K562 (cell line): ENCODE measurements around the gene MARCHF5. TPM values are rescaled to one million over a fixed set of nuclear protein-coding genes. Genes with fewer than 3 reads are reported as not detected.

ENCODE experiments used
- ATAC-seq: fragments of 200-7000 bp; cut with Tn5 transposase; 3 replicates; pipeline ENCODE4 v1.9.1; 2020; ENCODE audit warnings: moderate library complexity
- BruUV-seq: library from RNA; stranded (reverse); fragments of 400-500 nt; replicated peaks from 2 replicates; lab custom pipeline; 2021; lab: Mats Ljungman, UMichigan
- CTCF ChIA-PET: fragments of 300-600 bp; formaldehyde crosslinking; extraction: SDS; loops from one replicate; lab custom pipeline; 2021; ENCODE audit warnings: low intra/inter-chr PET ratio; lab: Yijun Ruan, JAX
- POLR2A ChIA-PET: fragments of 300-600, 350-650 bp; sonication (Branson Sonifier 250); formaldehyde crosslinking; extraction: SDS; loops from one replicate; lab custom pipeline; 2021; ENCODE audit warnings: antibody characterized with exemption, inconsistent platforms; lab: Yijun Ruan, JAX
- DNase-seq, 4 experiments: peaks; one replicate each; pipeline versions ENCODE4 v3.0.0 to v3.0.0-alpha.2; 2011 to 2018; ENCODE audit warnings: low spot score in 3 of 4, mixed read lengths in 3 of 4; ENCODE audit errors: extremely low read depth in 1 of 4
- FAIRE-seq: peaks from 2 replicates; lab custom pipeline; 2011; peaks lifted over from hg19 to GRCh38; lab: Jason Lieb, UNC
- H2AFZ ChIP-seq: 2 replicates; pipeline ENCODE4 v1.6.0; 2011; ENCODE audit warnings: low read depth, low read length, control low read depth, inconsistent platforms
- H3K27ac ChIP-seq: fragments of 200-600 bp; 3 replicates; pipeline ENCODE4 v1.8.0; 2011; ENCODE audit warnings: low read depth, mild to moderate bottlenecking, control low read depth, inconsistent platforms, low read length, moderate library complexity, mixed read lengths; ENCODE audit errors: extremely low read depth
- H3K27me3 ChIP-seq, 2 experiments: fragments of 300-600 bp in 1 of 2; 2 replicates in 1 of 2; 3 replicates in 1 of 2; pipeline versions ENCODE4 v1.6.0 to v1.8.0; 2011; ENCODE audit warnings: inconsistent platforms in 2 of 2, low read length in 2 of 2, mild to moderate bottlenecking in 1 of 2, mixed read lengths in 1 of 2, moderate library complexity in 1 of 2; ENCODE audit not compliant: control insufficient read depth in 2 of 2, insufficient read depth in 2 of 2
- H3K36me3 ChIP-seq: fragments of 300-600 bp; 3 replicates; pipeline ENCODE4 v1.8.0; 2011; ENCODE audit warnings: mild to moderate bottlenecking, low read length, inconsistent platforms; ENCODE audit not compliant: control insufficient read depth, insufficient read depth
- H3K4me1 ChIP-seq, 2 experiments: fragments of 200-600 bp in 1 of 2; replicated peaks in 1 of 2; 2 replicates in 1 of 2; 3 replicates in 1 of 2; pipeline versions ENCODE4 v1.5.1 to v1.8.0; 2011; ENCODE audit warnings: inconsistent platforms in 2 of 2, low read length in 2 of 2, mild to moderate bottlenecking in 1 of 2, mixed read lengths in 1 of 2, moderate library complexity in 1 of 2; ENCODE audit not compliant: control insufficient read depth in 2 of 2, insufficient read depth in 2 of 2
- H3K4me2 ChIP-seq: 2 replicates; pipeline ENCODE4 v1.6.1; 2011; ENCODE audit warnings: low read length, control low read depth, inconsistent platforms, mixed read lengths; ENCODE audit not compliant: insufficient read depth
- H3K4me3 ChIP-seq: fragments of 200-600 bp; sonication (generic), shearing (Covaris generic); 2 replicates; pipeline ENCODE4 v1.5.1; 2016; ENCODE audit warnings: control low read depth, inconsistent platforms
- H3K79me2 ChIP-seq: fragments of 200-600 bp; 3 replicates; pipeline ENCODE4 v1.8.0; 2011; ENCODE audit warnings: low read length, inconsistent platforms; ENCODE audit not compliant: control insufficient read depth, insufficient read depth
- H3K9ac ChIP-seq, 2 experiments: 2 replicates each; pipeline versions ENCODE4 v1.6.0 to v1.6.1; 2011; ENCODE audit warnings: low read depth in 2 of 2, low read length in 2 of 2, control low read depth in 1 of 2, inconsistent platforms in 1 of 2, mild to moderate bottlenecking in 1 of 2, mixed read lengths in 1 of 2; ENCODE audit not compliant: insufficient read depth in 1 of 2
- H3K9me1 ChIP-seq: one replicate; pipeline ENCODE4 v1.6.0; 2011; ENCODE audit warnings: inconsistent platforms, mild to moderate bottlenecking, low read length, moderate library complexity; ENCODE audit not compliant: control insufficient read depth, insufficient read depth
- H3K9me3 ChIP-seq: replicated peaks from 2 replicates; pipeline ENCODE4 v1.5.1; 2011; ENCODE audit warnings: low read depth, low read length, inconsistent platforms; ENCODE audit not compliant: control insufficient read depth, insufficient read depth
- H4K20me1 ChIP-seq: replicated peaks from 2 replicates; pipeline ENCODE4 v1.6.1; 2011; ENCODE audit warnings: low read length, inconsistent platforms, mixed read lengths; ENCODE audit not compliant: control insufficient read depth, insufficient read depth
- DMBX1 ChIP-seq: fragments of 250-450 bp; sonication (Bioruptor Pico); IDR thresholded peaks from 2 replicates; pipeline ENCODE4 v1.8.0; 2022; ENCODE audit warnings: inconsistent platforms, mild to moderate bottlenecking, moderate library complexity, borderline replicate concordance
- ETV6 ChIP-seq, 3 experiments: fragments of 150-350 bp in 1 of 3; sonication (generic) in 1 of 3; formaldehyde crosslinking in 1 of 3; IDR thresholded peaks; 2 replicates each; pipeline versions ENCODE4 v1.6.1 to v1.8.0; 2014 to 2022; ENCODE audit warnings: borderline replicate concordance in 2 of 3, low read depth in 2 of 3, antibody characterized with exemption in 1 of 3, low read length in 1 of 3, mild to moderate bottlenecking in 1 of 3, missing genetic modification reagents in 1 of 3
- FOXA3 ChIP-seq, 2 experiments: fragments of 450-650 bp in 1 of 2; sonication (generic) in 1 of 2; formaldehyde crosslinking; IDR thresholded peaks in 1 of 2; conservative IDR thresholded peaks in 1 of 2; 2 replicates each; pipeline versions ENCODE4 v1.4.0 to v1.8.0; 2020 to 2022; ENCODE audit warnings: mild to moderate bottlenecking in 2 of 2, missing genetic modification reagents in 1 of 2
- FOXK1 ChIP-seq: sonication (generic); formaldehyde crosslinking; IDR thresholded peaks from 2 replicates; pipeline ENCODE4 v1.8.0; 2022; ENCODE audit warnings: missing genetic modification reagents, mild to moderate bottlenecking, borderline replicate concordance
- GATAD2A ChIP-seq: fragments of 450-650 bp; IDR thresholded peaks from 2 replicates; pipeline ENCODE4 v1.6.1; 2017
- HMG20A ChIP-seq: fragments of 450-650 bp; formaldehyde crosslinking; conservative IDR thresholded peaks from 2 replicates; pipeline ENCODE4 v1.4.0; 2020; ENCODE audit warnings: mild to moderate bottlenecking, mixed read lengths
- RBM14 ChIP-seq: fragments of 200-400 bp; formaldehyde crosslinking; IDR thresholded peaks from 2 replicates; pipeline ENCODE4 v1.6.1; 2018; ENCODE audit warnings: low read depth, mild to moderate bottlenecking, low read length, moderate library complexity, borderline replicate concordance; ENCODE audit not compliant: insufficient read depth
- ZNF274 ChIP-seq: IDR thresholded peaks from 2 replicates; pipeline ENCODE4 v1.6.1; 2011; ENCODE audit warnings: low read depth, mild to moderate bottlenecking, low read length, moderate library complexity, borderline replicate concordance
- WGBS: fragments of 100-300 bp; shearing (Covaris generic); methylation state at CpG from one replicate; pipeline ENCODE4 v1.1.6; 2016; ENCODE audit warnings: low coverage, mixed read lengths; ENCODE audit not compliant: insufficient coverage; ENCODE audit errors: missing lambda C conversion rate; 5-methylcytosine and 5-hydroxymethylcytosine counted together
- in situ Hi-C: fragments of 300-500 bp; cut with MboI; formaldehyde crosslinking; loops from 4 replicates; pipeline ENCODE4 v1.15.0; 2018; ENCODE audit warnings: inconsistent platforms, mixed read lengths
- intact Hi-C: fragments of 100-400 bp; cut with micrococcal nuclease; formaldehyde crosslinking; loops from 2 replicates; pipeline ENCODE4 v1.14.2; 2022
- polyA plus RNA-seq, 8 experiments: library from polyadenylated mRNA; depleted of rRNA in 4 of 8; stranded (reverse) in 5 of 8; unstranded in 3 of 8; fragments of >200 nt; fragmentation: Nextera tagmentation in 2 of 8; fragmentation: Illumina TruSeq in 1 of 8; extraction: Ambion mirVana in 2 of 8; extraction: Trizol in 1 of 8; gene quantifications; 2 replicates each; pipeline versions ENCODE4 v1.2.1 to v1.2.3, GENCODE V29; 2011 to 2014; ENCODE audit warnings: inconsistent platforms in 1 of 8, missing spikeins in 1 of 8
- total RNA-seq, 7 experiments: library from RNA; depleted of rRNA in 6 of 7; stranded (reverse); fragments of >200 nt in 6 of 7; fragmentation: Illumina TruSeq in 2 of 7; extraction: Trizol in 2 of 7; gene quantifications; 2 replicates each; pipeline versions ENCODE4 v1.2.1 to v1.2.3, GENCODE V29; 2011 to 2021; ENCODE audit warnings: low replicate concordance in 1 of 7
- TF ChIP-seq, protein P1 (sequence below), 2 experiments: IDR thresholded peaks; 2 replicates each; pipeline ENCODE4 v1.6.1; 2012; ENCODE audit warnings: improper control_type of control experiment in 2 of 2, low read depth in 2 of 2, low read length in 2 of 2, borderline replicate concordance in 1 of 2

Gene MARCHF5
- total and polyA plus RNA-seq, 9 of the 15 experiments (the other 6 are each of a cell fraction or from before 2014, with no cell fraction given) = 3.4 to 27.2 (median 11.5) TPM

DNA sequence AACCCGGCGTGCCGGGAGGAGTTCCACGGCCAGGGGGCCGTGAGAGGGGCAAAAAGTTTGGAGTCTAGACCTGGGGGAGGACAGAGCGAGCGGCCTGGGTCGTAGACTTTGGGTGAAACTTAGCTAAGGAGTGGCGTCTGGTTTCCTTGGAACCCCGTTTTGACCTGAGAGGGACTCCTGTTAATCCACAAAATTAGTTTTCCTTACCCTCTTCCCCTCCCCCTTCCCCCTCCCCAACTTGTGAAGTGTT lies 574 bp downstream of the MARCHF5 start:
- peak overlapping the region; percentile 97 for H3K4me3 ChIP-seq
- CTCF ChIA-PET = interaction anchor here (0.6 to 3.7 kb wide), 2 partner anchors 200 to 204 kb away, joined by 3 to 27 read pairs; no protein-coding TSS in a partner anchor
- TF ChIP-seq HMG20A (CRISPR knock-in tag) (no peak), FOXK1 (CRISPR knock-in tag) (0 out of 2 replicates have a peak, but pooled peaks have one; percentile 30), ZNF274 (no peak), DMBX1 (CRISPR knock-in tag) (no peak), RBM14 (0 out of 2 replicates have a peak, but pooled peaks have one; percentile 11), GATAD2A (no peak), ETV6 (IDR thresholded peaks at IDR 0.05; ENCODE audit: borderline replicate concordance in 1 of 2, low read depth in 2 of 2, low read length in 1 of 2) (no peak), ETV6 (CRISPR knock-in tag; IDR thresholded peaks at IDR 0.05; ENCODE audit: borderline replicate concordance) (0 out of 2 replicates have a peak, but pooled peaks have one; percentile 31), FOXA3 (CRISPR knock-in tag; conservative IDR thresholded peaks at IDR 0.05 in 1 of 2, IDR thresholded peaks at IDR 0.05 in 1 of 2) (no peak)
- TF ChIP-seq, protein P1, sequence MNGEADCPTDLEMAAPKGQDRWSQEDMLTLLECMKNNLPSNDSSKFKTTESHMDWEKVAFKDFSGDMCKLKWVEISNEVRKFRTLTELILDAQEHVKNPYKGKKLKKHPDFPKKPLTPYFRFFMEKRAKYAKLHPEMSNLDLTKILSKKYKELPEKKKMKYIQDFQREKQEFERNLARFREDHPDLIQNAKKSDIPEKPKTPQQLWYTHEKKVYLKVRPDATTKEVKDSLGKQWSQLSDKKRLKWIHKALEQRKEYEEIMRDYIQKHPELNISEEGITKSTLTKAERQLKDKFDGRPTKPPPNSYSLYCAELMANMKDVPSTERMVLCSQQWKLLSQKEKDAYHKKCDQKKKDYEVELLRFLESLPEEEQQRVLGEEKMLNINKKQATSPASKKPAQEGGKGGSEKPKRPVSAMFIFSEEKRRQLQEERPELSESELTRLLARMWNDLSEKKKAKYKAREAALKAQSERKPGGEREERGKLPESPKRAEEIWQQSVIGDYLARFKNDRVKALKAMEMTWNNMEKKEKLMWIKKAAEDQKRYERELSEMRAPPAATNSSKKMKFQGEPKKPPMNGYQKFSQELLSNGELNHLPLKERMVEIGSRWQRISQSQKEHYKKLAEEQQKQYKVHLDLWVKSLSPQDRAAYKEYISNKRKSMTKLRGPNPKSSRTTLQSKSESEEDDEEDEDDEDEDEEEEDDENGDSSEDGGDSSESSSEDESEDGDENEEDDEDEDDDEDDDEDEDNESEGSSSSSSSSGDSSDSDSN (IDR thresholded peaks at IDR 0.05; ENCODE audit: borderline replicate concordance in 1 of 2, low read depth in 2 of 2, low read length in 2 of 2) = no peak
- TF ChIP-seq, all 486 proteins: peak for 3
- peaks cover 10% of the 10 kb centered on the region; the same call in 1 of the 2 replicates for H4K20me1 ChIP-seq
- peak overlapping the region; percentile 89 for H3K27ac ChIP-seq
- peaks cover 24% of the 10 kb centered on the region; the same call in 2 of the 3 replicates for H3K36me3 ChIP-seq
- ATAC-seq (peak; percentile 2), DNase-seq (no peak), FAIRE-seq (no peak)
- peak overlapping the region; percentile 90 to 97 for H3K9ac ChIP-seq
- POLR2A ChIA-PET = interaction anchor here (1.0 to 2.1 kb wide), 4 partner anchors 9 to 203 kb away, joined by 3 to 9 read pairs (median 4); no protein-coding TSS in a partner anchor
- H3K27me3 ChIP-seq = no peaks in the 10 kb centered on the region
- no peaks in the 10 kb centered on the region for H3K9me1 ChIP-seq
- peak overlapping the region; percentile 97 for H2AFZ ChIP-seq
- BruUV-seq = no TSS peak
- no peaks in the 10 kb centered on the region for H3K9me3 ChIP-seq
- intact Hi-C loops (loop anchor here (2.0 to 5.0 kb wide), 3 partner anchors 49 to 141 kb away; no protein-coding TSS in a partner anchor), in situ Hi-C loops (loop anchor here (25.0 kb wide), 1 partner anchor 204 kb away; no protein-coding TSS in a partner anchor)
- WGBS = 0% methylated on average over 1 of the region's 10 CpGs
- H3K4me1 ChIP-seq = peaks cover 5 to 9% of the 10 kb centered on the region in 2 experiments; a peak in 4 of 5 replicates
- H3K4me2 ChIP-seq = peak overlapping the region; percentile 93
- H3K79me2 ChIP-seq = peaks cover 61% of the 10 kb centered on the region
